Choroid plexus epithelial cell (primary cell): Measurements from ENCODE around the gene CEP104.

Experiments used
- DNase-seq: peaks from one replicate; pipeline ENCODE4 v3.0.0-alpha.2; 2010; ENCODE audit warnings: low read depth
- H3K4me3 ChIP-seq: 2 replicates; pipeline ENCODE4 v1.5.1; 2011; ENCODE audit warnings: low read depth, mild to moderate bottlenecking, control low read depth, low read length, moderate library complexity
- CTCF ChIP-seq: conservative IDR thresholded peaks from 2 replicates; pipeline ENCODE4 v1.5.1; 2011; ENCODE audit warnings: low read depth, mild to moderate bottlenecking, control low read depth, inconsistent platforms, low read length, moderate library complexity

The CEP104 gene

GRCh38 chr1:3762151-3762872 lies 94.7 kb downstream of the CEP104 start:
- no peak for TF ChIP-seq CTCF
- DNase-seq, result no peak
- no peak overlapping the region for H3K4me3 ChIP-seq
